Erythroblast (primary cell): ENCODE results near the gene TRAPPC3.

Source experiments
- DNase-seq, 2 experiments: peaks; one replicate each; lab custom pipeline; 2025; lab: John Stamatoyannopoulos, UW
- GATA1 ChIP-seq: IDR thresholded peaks from 2 replicates; pipeline ENCODE4 v1.6.1; 2011; ENCODE audit warnings: low read depth, mild to moderate bottlenecking, control low read depth, low read length, moderate library complexity
- POLR2A ChIP-seq: IDR thresholded peaks from 2 replicates; pipeline ENCODE4 v1.6.1; 2011; ENCODE audit warnings: mild to moderate bottlenecking, low read length

Gene TRAPPC3

DNA sequence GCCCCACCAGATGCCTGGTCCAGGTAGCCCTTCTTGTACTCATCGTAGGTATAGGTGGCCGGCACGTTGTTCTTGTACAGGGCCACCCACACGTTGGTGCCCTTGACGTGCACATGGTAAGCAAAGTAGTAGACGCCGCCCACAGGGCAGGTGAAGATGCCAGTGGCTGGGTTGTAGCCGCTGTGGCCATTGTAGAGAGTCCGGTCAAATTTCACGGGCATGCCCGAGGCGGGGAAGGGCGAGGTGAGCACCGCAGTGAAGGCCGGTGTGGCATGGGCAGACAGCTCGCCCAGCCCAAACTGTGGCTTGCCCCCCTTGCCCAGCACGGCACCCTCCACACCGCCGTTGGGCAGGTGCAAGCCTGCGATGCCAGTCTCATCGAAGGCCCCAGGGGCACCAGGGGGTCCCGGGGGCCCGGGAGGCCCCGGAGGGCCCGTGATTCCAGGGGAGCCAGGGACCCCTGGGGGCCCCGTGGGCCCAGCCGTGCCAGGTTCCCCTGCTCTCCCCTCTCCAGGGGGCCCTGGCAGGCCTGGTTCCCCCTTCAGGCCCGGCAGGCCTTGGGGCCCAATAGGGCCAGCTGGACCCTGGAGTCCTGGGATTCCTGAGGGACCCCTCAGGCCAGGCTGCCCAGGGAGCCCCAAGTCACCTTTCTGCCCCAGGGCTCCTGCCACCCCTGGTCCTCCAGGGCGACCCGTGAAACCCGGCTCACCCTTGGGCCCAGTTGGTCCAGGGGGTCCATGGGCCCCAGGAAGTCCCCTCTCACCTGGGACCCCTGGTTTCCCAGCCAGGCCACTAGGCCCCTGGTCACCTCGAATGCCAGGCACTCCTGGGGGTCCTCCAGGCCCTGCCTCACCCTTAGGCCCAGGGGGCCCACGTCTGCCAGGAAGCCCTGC lies 51.3 kb downstream of the TRAPPC3 start:
- DNase-seq = no peak
- TF ChIP-seq POLR2A (no peak), GATA1 (no peak)

DNA sequence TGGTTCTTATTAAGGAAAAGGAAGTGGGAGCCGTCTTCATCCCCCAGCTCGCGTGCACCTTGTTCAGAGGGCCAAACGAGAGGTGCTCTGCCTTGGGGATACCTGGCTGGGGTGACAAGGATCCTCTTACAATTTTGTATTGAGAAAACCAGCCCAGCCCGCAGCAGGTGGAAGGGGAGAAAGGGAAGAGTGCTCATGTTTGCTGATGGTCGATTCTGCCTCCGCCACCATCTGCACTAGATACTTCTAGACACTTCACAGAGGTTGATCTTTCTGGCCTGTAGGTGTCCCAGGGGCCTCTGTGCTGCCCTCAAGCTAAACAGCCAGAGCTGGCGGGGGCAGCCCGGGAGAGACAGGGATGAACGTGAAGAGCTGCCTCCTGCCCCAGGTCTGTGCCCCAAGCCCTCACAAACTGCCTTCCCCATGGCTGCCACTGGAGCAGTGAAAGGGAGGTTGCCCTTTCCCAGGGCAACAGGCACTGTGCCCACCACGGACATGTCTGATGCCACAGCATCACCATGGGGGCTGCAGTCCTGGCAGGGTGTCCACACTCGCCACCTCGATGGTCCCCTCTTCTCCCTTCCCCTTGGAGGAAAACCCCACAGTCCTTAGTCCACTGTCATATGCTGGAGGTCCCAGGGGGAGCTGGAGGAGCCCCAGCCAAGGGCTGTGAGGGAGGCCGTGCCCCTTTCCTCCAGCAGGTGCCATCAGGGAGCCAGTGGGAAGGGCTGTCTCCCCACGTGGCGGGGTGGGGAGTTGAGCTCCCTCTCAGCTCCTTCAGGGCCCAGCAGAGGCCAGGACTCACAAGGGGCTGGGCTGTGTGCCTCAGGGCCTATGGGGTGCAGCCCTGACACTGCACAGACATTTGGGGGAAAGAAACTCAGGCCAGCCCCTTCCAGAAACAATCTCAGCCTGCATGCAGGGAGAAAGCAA lies 52.5 kb downstream of the TRAPPC3 start:
- no peak for TF ChIP-seq GATA1
- no peak for TF ChIP-seq POLR2A
- DNase-seq = peak in 1 of 2 experiments; percentile 25

DNA sequence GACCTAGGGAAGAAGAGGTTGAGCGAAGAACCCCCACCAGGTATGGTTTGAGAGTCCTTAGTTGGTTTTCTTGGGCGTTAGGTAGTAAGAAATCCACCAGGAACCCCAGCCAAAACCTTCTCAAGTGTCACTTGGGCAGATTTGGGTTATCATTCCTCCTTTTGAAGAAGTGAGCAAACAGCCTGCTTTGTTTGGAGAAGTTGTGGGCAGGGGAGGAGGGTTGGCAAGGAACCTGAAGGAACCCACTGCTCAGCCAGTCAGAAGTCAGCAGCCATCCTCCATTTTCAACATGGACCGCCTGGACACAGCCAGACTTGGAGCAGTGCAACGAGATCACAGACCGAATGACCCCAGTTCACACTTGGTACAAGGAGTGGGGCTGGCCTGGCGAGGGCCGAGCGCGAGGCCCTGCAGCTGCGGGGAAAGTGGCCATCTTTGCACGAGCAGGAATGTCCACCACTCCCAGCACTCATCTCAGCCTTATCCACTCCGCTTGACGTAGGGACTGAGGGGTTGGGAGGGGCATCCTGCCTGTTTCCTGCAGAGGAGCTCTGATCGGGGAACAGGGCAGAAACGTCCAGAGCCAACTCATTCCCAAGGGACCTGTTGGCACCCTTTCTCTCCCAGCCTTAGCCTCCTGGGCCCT lies 53.4 kb downstream of the TRAPPC3 start:
- DNase-seq = no peak
- TF ChIP-seq POLR2A = no peak
- TF ChIP-seq GATA1 = no peak

DNA sequence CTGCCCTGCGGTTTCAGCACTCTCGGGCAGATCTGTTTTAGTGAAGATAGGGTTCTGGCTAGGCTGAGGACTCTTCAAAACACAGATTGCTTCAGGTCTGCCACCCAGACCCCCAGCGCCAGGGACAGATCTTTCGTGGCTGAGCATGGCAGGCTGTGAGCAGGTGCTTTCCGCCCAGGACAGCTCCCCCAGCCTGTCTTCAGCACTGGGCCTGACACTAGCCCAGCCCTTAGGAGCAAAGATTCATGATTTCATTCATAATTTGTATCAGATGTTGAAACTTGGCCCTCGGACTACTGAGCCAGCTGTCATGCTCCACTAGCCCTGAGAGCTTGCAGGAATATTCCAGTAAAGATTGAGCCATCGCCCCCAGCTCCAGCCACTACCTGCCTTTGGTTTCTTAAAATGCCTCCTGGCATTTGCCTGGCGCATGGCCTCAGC lies 54.6 kb downstream of the TRAPPC3 start:
- DNase-seq = no peak
- TF ChIP-seq GATA1 (no peak), POLR2A (no peak)

DNA sequence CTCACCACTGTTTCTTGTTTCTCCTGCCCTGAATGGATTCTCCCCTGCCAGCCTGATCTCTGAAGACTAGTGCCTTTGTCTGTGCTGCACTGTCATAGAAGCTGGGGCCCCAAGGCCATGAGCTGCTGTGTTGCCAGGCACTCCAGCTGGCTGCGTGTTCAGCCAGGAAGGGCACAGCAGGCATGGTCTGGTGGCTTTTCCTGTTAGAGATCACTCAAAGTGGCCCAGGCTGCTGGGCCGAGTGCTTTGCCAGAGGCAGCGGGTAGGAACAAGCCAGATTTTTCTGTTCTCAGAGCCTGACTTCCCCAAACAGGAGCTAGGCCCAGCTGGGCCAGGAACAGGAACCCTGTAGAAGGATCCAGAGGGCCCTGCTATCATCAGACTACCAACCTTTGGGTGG lies 55.4 kb downstream of the TRAPPC3 start:
- TF ChIP-seq POLR2A (no peak), GATA1 (no peak)
- no peak for DNase-seq

DNA sequence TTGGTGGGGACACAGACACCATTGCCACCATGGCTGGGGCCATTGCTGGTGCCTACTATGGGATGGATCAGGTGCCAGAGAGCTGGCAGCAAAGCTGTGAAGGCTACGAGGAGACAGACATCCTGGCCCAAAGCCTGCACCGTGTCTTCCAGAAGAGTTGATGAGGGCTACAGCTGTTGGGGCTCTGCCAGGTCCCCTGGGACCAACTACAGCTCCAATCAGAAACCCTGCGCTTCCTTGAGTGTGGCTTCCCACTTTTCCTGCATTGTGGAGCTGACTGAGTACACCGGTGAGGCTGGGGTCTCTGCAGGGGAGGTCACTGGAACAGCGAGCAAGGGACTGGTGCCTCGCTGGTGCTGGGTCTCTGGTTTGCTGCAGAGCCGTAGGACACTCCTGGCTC lies 56.1 kb downstream of the TRAPPC3 start:
- TF ChIP-seq POLR2A (no peak), GATA1 (no peak)
- no peak for DNase-seq

DNA sequence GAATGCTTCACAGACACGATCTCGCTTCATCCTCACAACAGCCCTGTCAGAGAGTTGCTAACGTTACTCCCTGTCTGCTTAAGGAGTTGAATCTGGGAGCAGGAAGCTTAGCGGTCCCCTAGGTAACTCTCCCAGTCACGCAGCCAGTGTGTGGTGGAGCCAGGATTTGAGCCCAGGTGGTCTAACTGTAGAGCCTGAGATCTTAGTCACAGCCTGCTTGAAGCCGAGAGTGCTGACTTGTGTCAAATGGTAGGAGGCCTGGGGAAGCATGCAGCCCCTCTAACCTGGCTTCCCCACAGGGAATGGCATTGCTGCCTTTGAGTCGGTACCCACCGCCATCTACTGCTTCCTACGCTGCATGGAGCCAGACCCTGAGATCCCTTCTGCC lies 56.5 kb downstream of the TRAPPC3 start:
- no peak for DNase-seq
- TF ChIP-seq POLR2A (no peak), GATA1 (no peak)

DNA sequence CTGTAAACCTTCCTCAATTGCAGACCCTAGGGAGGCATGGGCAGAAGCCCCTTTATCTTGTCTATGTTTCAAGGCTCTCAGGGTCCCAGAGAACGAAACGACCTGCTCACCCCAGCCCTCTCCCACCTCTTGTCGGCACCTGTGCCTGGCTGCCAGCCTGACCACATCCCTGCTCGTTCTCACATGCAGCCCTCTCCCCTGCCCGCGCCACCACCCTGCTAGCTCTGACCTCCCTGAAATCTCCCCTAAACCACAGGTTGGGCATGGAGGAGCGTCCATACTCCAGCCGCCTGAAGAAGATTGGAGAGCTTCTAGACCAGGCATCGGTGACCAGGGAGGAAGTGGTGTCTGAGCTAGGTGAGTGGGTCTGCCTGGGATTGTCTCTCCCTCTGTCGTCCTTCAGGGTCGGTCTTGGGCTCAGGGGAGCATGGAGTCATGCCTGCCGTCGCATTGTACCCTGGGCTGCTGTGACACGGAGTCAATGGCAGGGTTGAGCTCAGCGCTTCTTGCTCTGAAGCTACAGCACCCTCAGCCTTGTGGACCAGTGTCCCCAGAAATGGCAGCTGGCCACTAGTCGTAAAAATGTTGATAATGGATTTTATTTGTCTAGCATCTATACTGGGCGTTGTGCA lies 57.0 kb downstream of the TRAPPC3 start:
- TF ChIP-seq GATA1 (no peak), POLR2A (no peak)
- no peak for DNase-seq

DNA sequence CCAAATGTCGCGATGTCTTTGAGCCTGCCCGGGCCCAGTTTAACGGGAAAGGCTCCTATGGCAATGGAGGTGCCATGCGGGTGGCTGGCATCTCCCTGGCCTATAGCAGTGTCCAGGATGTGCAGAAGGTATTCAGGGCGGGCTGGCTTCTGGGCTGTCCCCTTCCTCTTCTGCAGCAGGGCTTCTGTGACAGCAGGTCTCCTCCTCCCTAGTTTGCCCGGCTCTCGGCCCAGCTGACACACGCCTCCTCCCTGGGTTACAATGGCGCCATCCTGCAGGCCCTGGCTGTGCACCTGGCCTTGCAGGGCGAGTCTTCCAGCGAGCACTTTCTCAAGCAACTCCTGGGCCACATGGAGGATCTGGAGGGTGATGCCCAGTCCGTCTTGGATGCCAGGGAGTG lies 57.6 kb downstream of the TRAPPC3 start:
- TF ChIP-seq POLR2A = no peak
- no peak for TF ChIP-seq GATA1
- DNase-seq = no peak

DNA sequence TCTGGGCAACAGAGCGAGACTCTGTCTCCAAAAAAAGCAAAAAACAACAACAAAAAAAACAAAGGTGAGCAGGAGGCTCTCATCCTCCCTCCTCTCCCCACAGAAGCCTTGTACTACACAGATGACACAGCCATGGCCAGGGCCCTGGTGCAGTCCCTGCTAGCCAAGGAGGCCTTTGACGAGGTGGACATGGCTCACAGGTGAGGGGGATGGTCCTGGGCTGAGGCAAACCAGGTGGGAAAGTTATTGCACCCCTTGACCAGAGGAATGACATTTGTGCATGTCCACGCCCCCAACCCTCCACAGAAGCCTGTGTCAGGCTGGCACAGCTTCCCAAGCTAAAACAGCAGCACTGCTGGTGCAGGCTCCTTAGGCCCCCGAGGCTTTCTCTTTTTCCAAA lies 58.1 kb downstream of the TRAPPC3 start:
- DNase-seq = no peak
- TF ChIP-seq GATA1 = no peak
- no peak for TF ChIP-seq POLR2A

DNA sequence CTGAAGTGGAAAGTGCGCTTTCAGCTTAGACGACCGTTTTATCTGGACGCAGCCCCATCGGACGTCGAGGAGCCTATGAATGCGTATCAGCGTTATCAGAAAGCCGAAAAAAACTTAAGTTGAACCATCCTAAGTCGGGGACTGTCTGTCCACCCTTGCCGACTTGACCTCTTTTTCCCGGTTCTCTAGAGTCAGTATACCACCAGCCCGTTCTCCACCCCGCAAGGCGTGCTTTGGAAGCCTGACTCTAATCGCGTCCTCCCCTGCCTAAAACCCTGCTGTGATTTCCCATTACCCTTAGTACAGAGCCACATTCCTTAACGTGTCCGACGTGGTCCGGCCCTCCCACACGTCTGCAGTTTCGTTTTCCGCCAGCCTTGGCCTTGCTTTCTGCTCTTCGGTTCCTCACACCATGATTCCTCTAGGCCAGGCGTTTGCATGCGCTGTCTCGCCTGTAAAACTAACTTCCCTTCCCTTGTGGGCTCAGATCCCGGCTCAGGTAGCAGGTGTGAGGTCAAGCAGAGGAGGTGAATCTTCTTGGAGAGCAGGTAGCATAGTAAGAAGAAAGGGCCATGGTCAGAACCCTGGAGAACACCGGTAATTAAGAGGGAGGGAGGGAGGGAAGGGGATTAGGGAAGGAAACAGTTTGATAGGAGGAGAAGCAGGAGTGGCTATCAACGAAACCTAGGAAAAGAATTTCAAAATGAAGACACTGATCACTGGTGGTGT lies 59.7 kb downstream of the TRAPPC3 start:
- peak; percentile 43 to 55 for DNase-seq

More for the DNA sequence above, 59.7 kb downstream of the TRAPPC3 start:
- TF ChIP-seq POLR2A (no peak), GATA1 (no peak)
